Activated gamma-delta T cell (primary cell): ENCODE results near the gene RIPK1.

Experiments
- DNase-seq: peaks from one replicate; lab custom pipeline; 2025; lab: John Stamatoyannopoulos, UW

The RIPK1 gene

GRCh38 chr6:3163248-3163594, 94.9 kb downstream of the RIPK1 start:
- no peak for DNase-seq

GRCh38 chr6:3164388-3164787, 96.1 kb downstream of the RIPK1 start:
- no peak for DNase-seq
